ENCODE measurements around the gene ANKRD33. TPM values are rescaled to one million over a fixed set of nuclear protein-coding genes. Genes with fewer than 3 reads are reported as not detected.

ANKRD33 gene
- total and polyA plus RNA-seq, 2 of the 8 experiments (the other 6 are each of a cell fraction or from before 2014, with no cell fraction given) = 0.41 to 0.53 TPM

- peaks cover 23% of the 10 kb centered on the region for H3K23me2 ChIP-seq (ENCODE audit: low read depth, low read length)
- no peak for DNase-seq (ENCODE audit: low read depth in 1 of 2, low spot score in 2 of 2)
- H2AK5ac ChIP-seq (ENCODE audit: low read depth, low read length) = peak overlapping the region; percentile 75; the same call in 1 of the 2 replicates
- peak overlapping the region in 2 of 4 experiments; percentile 19 to 70; a peak in 4 of 8 replicates for H3K4me3 ChIP-seq (ENCODE audit: extremely low read depth in 1 of 4, insufficient read depth in 2 of 4, low read depth in 3 of 4, low read length in 4 of 4)
- 0 out of 2 replicates have a peak overlapping the region, but pooled peaks have one; percentile 94 for H2BK20ac ChIP-seq (ENCODE audit: low read length)
- 0 out of 2 replicates have a peak overlapping the region, but pooled peaks have one; percentile 35 for H2BK5ac ChIP-seq (ENCODE audit: low read depth, low read length)
- POLR2A ChIA-PET (ENCODE audit: partially characterized antibody) = interaction anchor here (1.2 to 11.2 kb wide), 3 partner anchors 13 to 51 kb away, joined by 3 to 107 read pairs (median 11); partner anchors contain the start of gene FIGNL2
- H3K4ac ChIP-seq (replicated peaks; ENCODE audit: insufficient read length, low read depth, low read length) = no peak overlapping the region
- 54% methylated on average over 7 of the region's 7 CpGs; no CpG with 5 or more reads in 1 of the 2 experiments for WGBS, 2 experiments (ENCODE audit: extremely low coverage in 1 of 2, insufficient coverage in 1 of 2, insufficient read length in 1 of 2, insufficient replicate concordance in 2 of 2, low coverage in 1 of 2, low lambda C conversion rate in 2 of 2, missing lambda C conversion rate in 1 of 2)
- H4K20me1 ChIP-seq (replicated peaks in 1 of 2; ENCODE audit: control insufficient read depth in 1 of 2, insufficient read depth in 2 of 2, low read length in 2 of 2) = no peaks in the 10 kb centered on the region
- H3K56ac ChIP-seq (replicated peaks; ENCODE audit: insufficient read length, low read depth, low read length) = no peak overlapping the region
- peak overlapping the region in 2 of 4 experiments; percentile 18 to 20; a peak in 2 of 7 replicates for H3K9ac ChIP-seq (replicated peaks in 1 of 4; ENCODE audit: extremely low read depth in 1 of 4, low read depth in 3 of 4, low read length in 3 of 4)
- H3K79me1 ChIP-seq (ENCODE audit: low read depth, low read length) = no peaks in the 10 kb centered on the region
- H3K4me2 ChIP-seq (ENCODE audit: insufficient read depth in 1 of 2, low read depth in 2 of 2, low read length in 2 of 2) = peak overlapping the region; percentile 97 to 100; a peak in 3 of 4 replicates
- no peak overlapping the region for H2AFZ ChIP-seq (ENCODE audit: low read length)
- no peak for FAIRE-seq
- H4K8ac ChIP-seq (ENCODE audit: extremely low read depth, insufficient read depth, low read length) = no peak overlapping the region
- H3K27me3 ChIP-seq (replicated peaks in 1 of 4; ENCODE audit: control insufficient read depth in 3 of 4, extremely low read depth in 1 of 4, insufficient read depth in 3 of 4, low read length in 3 of 4) = peaks cover 0 to 30% (median 24%) of the 10 kb centered on the region in 4 experiments; a peak in 6 of 7 replicates
- H3K36me3 ChIP-seq (ENCODE audit: control insufficient read depth in 2 of 4, insufficient read depth in 4 of 4, low read length in 3 of 4) = no peaks in the 10 kb centered on the region
- H3K79me2 ChIP-seq (ENCODE audit: control insufficient read depth in 1 of 2, insufficient read depth in 2 of 2, low read length in 2 of 2) = no peaks in the 10 kb centered on the region
- peak overlapping the region; percentile 96 for H2BK12ac ChIP-seq (ENCODE audit: low read depth, low read length)
- peak overlapping the region; percentile 97 for H3K18ac ChIP-seq (ENCODE audit: extremely low read depth, low read length)
- peaks cover 20 to 48% (median 39%) of the 10 kb centered on the region in 4 experiments for H3K4me1 ChIP-seq (replicated peaks in 1 of 4; ENCODE audit: control insufficient read depth in 3 of 4, insufficient read depth in 4 of 4, low read length in 3 of 4)
- H3K27ac ChIP-seq (ENCODE audit: low read depth, low read length) = no peak overlapping the region
- H3K23ac ChIP-seq (ENCODE audit: insufficient read length) = no peak overlapping the region
- no peak overlapping the region for H3K14ac ChIP-seq (ENCODE audit: insufficient read length)
- H4K91ac ChIP-seq (replicated peaks; ENCODE audit: insufficient read length, low read length) = peak overlapping the region; percentile 31
- CTCF ChIA-PET (ENCODE audit: partially characterized antibody) = interaction anchor here (1.2 to 10.6 kb wide), 4 partner anchors 10 to 46 kb away, joined by 3 to 132 read pairs (median 10); no protein-coding TSS in a partner anchor
- no peak overlapping the region for H4K5ac ChIP-seq (ENCODE audit: insufficient read length, low read depth, low read length)
- peak overlapping the region; percentile 95; the same call in 1 of the 2 replicates for H2BK15ac ChIP-seq (ENCODE audit: low read length)
- TF ChIP-seq SIRT6 (IDR thresholded peaks at IDR 0.05; ENCODE audit: low read length) = no peak
- peak; percentile 53 for TF ChIP-seq ASH2L (IDR thresholded peaks at IDR 0.05; ENCODE audit: low read length)
- no peak for TF ChIP-seq NANOG (IDR thresholded peaks at IDR 0.05; ENCODE audit: insufficient read depth, low read depth, low read length, poor library complexity, severe bottlenecking)
- TF ChIP-seq TEAD4 (IDR thresholded peaks at IDR 0.05; ENCODE audit: low read depth, low read length) = peak; percentile 78
- 0 out of 2 replicates have a peak, but pooled peaks have one; percentile 47 for TF ChIP-seq TAF1 (IDR thresholded peaks at IDR 0.05; ENCODE audit: low read depth, low read length)
- 0 out of 4 replicates have a peak, but pooled peaks have one; percentile 29 to 58 for TF ChIP-seq HDAC2 (IDR thresholded peaks at IDR 0.05; ENCODE audit: borderline replicate concordance in 1 of 2, low read depth in 2 of 2, low read length in 2 of 2)
- TF ChIP-seq, protein P1, sequence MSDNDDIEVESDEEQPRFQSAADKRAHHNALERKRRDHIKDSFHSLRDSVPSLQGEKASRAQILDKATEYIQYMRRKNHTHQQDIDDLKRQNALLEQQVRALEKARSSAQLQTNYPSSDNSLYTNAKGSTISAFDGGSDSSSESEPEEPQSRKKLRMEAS (IDR thresholded peaks at IDR 0.05) = 0 out of 2 replicates have a peak, but pooled peaks have one; percentile 30
- TF ChIP-seq CEBPB (IDR thresholded peaks at IDR 0.05; ENCODE audit: low read depth, low read length) = peak; percentile 62
- TF ChIP-seq SP1 (IDR thresholded peaks at IDR 0.05; ENCODE audit: low read depth, low read length) = 0 out of 2 replicates have a peak, but pooled peaks have one; percentile 28
- no peak overlapping the region for H2BK120ac ChIP-seq (replicated peaks; ENCODE audit: low read depth, low read length)
- H3K9me3 ChIP-seq (ENCODE audit: insufficient read depth in 2 of 2, low read depth in 1 of 2, low read length in 1 of 2) = no peaks in the 10 kb centered on the region
Observed at GRCh38 chr12:51865757-51866270, 22.1 kb upstream of the ANKRD33 start.

Measured in H1 (cell line).